ENCODE results near the gene TMEM72.
A peak's percentile ranks its signal among the peaks of the same experiment; 100 is the strongest.

Gene TMEM72

GRCh38 chr10:44917848-44918247 lies 6.7 kb downstream of the TMEM72 start:
- no peak for DNase-seq
- TF ChIP-seq GATA1 (IDR thresholded peaks at IDR 0.05; ENCODE audit: low read depth, low read length) (no peak), POLR2A (IDR thresholded peaks at IDR 0.05; ENCODE audit: low read length) (no peak)

GRCh38 chr10:44920252-44920651 lies 9.1 kb downstream of the TMEM72 start:
- TF ChIP-seq GATA1 (IDR thresholded peaks at IDR 0.05; ENCODE audit: low read depth, low read length) (no peak), POLR2A (IDR thresholded peaks at IDR 0.05; ENCODE audit: low read length) (no peak)
- DNase-seq: no peak

- TF ChIP-seq POLR2A (IDR thresholded peaks at IDR 0.05; ENCODE audit: low read length) (no peak), GATA1 (IDR thresholded peaks at IDR 0.05; ENCODE audit: low read depth, low read length) (no peak)
Observed at GRCh38 chr10:44921061-44921460, 9.9 kb downstream of the TMEM72 start.

GRCh38 chr10:44921506-44921905 lies 10.4 kb downstream of the TMEM72 start:
- DNase-seq: no peak

More at GRCh38 chr10:44921061-44921460, 9.9 kb downstream of the TMEM72 start:
- no peak for DNase-seq

GRCh38 chr10:44922021-44922420 lies 10.9 kb downstream of the TMEM72 start:
- TF ChIP-seq GATA1 (IDR thresholded peaks at IDR 0.05; ENCODE audit: low read depth, low read length) (no peak), POLR2A (IDR thresholded peaks at IDR 0.05; ENCODE audit: low read length) (no peak)

More at GRCh38 chr10:44921506-44921905, 10.4 kb downstream of the TMEM72 start:
- TF ChIP-seq GATA1 (IDR thresholded peaks at IDR 0.05; ENCODE audit: low read depth, low read length) (no peak), POLR2A (IDR thresholded peaks at IDR 0.05; ENCODE audit: low read length) (no peak)

GRCh38 chr10:44922796-44923545 lies 11.8 kb downstream of the TMEM72 start:
- no peak for TF ChIP-seq POLR2A (IDR thresholded peaks at IDR 0.05; ENCODE audit: low read length)
- TF ChIP-seq GATA1 (IDR thresholded peaks at IDR 0.05; ENCODE audit: low read depth, low read length): no peak
- no peak for DNase-seq

More at GRCh38 chr10:44922021-44922420, 10.9 kb downstream of the TMEM72 start:
- no peak for DNase-seq

- DNase-seq: no peak
- TF ChIP-seq GATA1 (IDR thresholded peaks at IDR 0.05; ENCODE audit: low read depth, low read length) (no peak), POLR2A (IDR thresholded peaks at IDR 0.05; ENCODE audit: low read length) (no peak)
Observed at GRCh38 chr10:44923611-44924010, 12.5 kb downstream of the TMEM72 start.

- TF ChIP-seq GATA1 (IDR thresholded peaks at IDR 0.05; ENCODE audit: low read depth, low read length): no peak
- no peak for TF ChIP-seq POLR2A (IDR thresholded peaks at IDR 0.05; ENCODE audit: low read length)
- DNase-seq: no peak
Observed at GRCh38 chr10:44924261-44925040, 13.3 kb downstream of the TMEM72 start.

GRCh38 chr10:44925224-44925623 lies 14.1 kb downstream of the TMEM72 start:
- DNase-seq: peak; percentile 27 to 58
- no peak for TF ChIP-seq GATA1 (IDR thresholded peaks at IDR 0.05; ENCODE audit: low read depth, low read length)
- no peak for TF ChIP-seq POLR2A (IDR thresholded peaks at IDR 0.05; ENCODE audit: low read length)

- no peak for DNase-seq
- TF ChIP-seq GATA1 (IDR thresholded peaks at IDR 0.05; ENCODE audit: low read depth, low read length): no peak
- TF ChIP-seq POLR2A (IDR thresholded peaks at IDR 0.05; ENCODE audit: low read length): no peak
Observed at GRCh38 chr10:44925811-44926750, 14.9 kb downstream of the TMEM72 start.

GRCh38 chr10:44926751-44927351 lies 15.7 kb downstream of the TMEM72 start:
- TF ChIP-seq GATA1 (IDR thresholded peaks at IDR 0.05; ENCODE audit: low read depth, low read length): no peak
- no peak for TF ChIP-seq POLR2A (IDR thresholded peaks at IDR 0.05; ENCODE audit: low read length)
- DNase-seq: no peak

- TF ChIP-seq POLR2A (IDR thresholded peaks at IDR 0.05; ENCODE audit: low read length) (no peak), GATA1 (IDR thresholded peaks at IDR 0.05; ENCODE audit: low read depth, low read length) (no peak)
- DNase-seq: no peak
Observed at GRCh38 chr10:44927352-44927751, 16.2 kb downstream of the TMEM72 start.

- no peak for DNase-seq
- TF ChIP-seq GATA1 (IDR thresholded peaks at IDR 0.05; ENCODE audit: low read depth, low read length): no peak
Observed at GRCh38 chr10:44928462-44928861, 17.3 kb downstream of the TMEM72 start.

Data from erythroblast (primary cell).